Esophagus squamous epithelium (tissue), 4 donors: Measurements from ENCODE around the gene SLC6A3.

ENCODE experiments used
- CTCF ChIP-seq, 6 experiments: fragments of 450-650 bp in 4 of 6; fragments of 200-600 bp in 2 of 6; sonication (generic) in 2 of 6; IDR thresholded peaks; one replicate each; pipeline ENCODE4 v1.5.1; 2016 to 2019; ENCODE audit warnings: antibody characterized with exemption in 6 of 6, mild to moderate bottlenecking in 4 of 6, moderate library complexity in 4 of 6
- POLR2A ChIP-seq, 4 donors: fragments of 450-650 bp; IDR thresholded peaks; one replicate each; pipeline ENCODE4 v1.6.1; 2017; ENCODE audit warnings: antibody characterized with exemption in 4 of 4, mild to moderate bottlenecking in 4 of 4, moderate library complexity in 3 of 4

- TF ChIP-seq POLR2A (IDR thresholded peaks at IDR 0.05) (no peak), CTCF (IDR thresholded peaks at IDR 0.05) (no peak)
Measured at GRCh38 chr5:1413211-1413610, 32.0 kb downstream of the SLC6A3 start.
